T-helper 17 cell (primary cell): ENCODE measurements around the gene DTWD1. TPM values are rescaled to one million over a fixed set of nuclear protein-coding genes. Genes with fewer than 3 reads are reported as not detected.
"Not testable (repeated sequence)": the region's sequence is repeated elsewhere in the genome, so short reads cannot be mapped to it uniquely, and the experiment has no call there.

Experiments
- ATAC-seq: fragments of 150-1000 bp; cut with Tn5 transposase; 2 replicates; pipeline ENCODE4 v1.10.0; 2021; ENCODE audit warnings: mild to moderate bottlenecking, moderate library complexity
- DNase-seq, 3 donors: peaks; one replicate each; pipeline versions ENCODE4 v3.0.0 to v3.0.0-alpha.2; 2020 to 2021
- H3K9me3 ChIP-seq: one replicate; pipeline ENCODE4 v1.7.0; 2013; ENCODE audit warnings: low read length, mild to moderate bottlenecking; ENCODE audit not compliant: control insufficient read depth, poor library complexity, severe bottlenecking
- H3K27ac Mint-ChIP-seq: one replicate; pipeline ENCODE4 v1.8.0; 2022; ENCODE audit warnings: mild to moderate bottlenecking, moderate library complexity, mixed read lengths
- H3K27me3 Mint-ChIP-seq: one replicate; pipeline ENCODE4 v1.8.0; 2022; ENCODE audit warnings: mixed read lengths
- H3K36me3 Mint-ChIP-seq: one replicate; pipeline ENCODE4 v1.8.0; 2022; ENCODE audit warnings: low read depth, mixed read lengths
- H3K4me1 Mint-ChIP-seq: one replicate; pipeline ENCODE4 v1.8.0; 2022; ENCODE audit warnings: mild to moderate bottlenecking, mixed read lengths
- H3K4me3 Mint-ChIP-seq: one replicate; pipeline ENCODE4 v1.8.0; 2022; ENCODE audit warnings: mild to moderate bottlenecking, moderate library complexity, mixed read lengths
- total RNA-seq, 4 donors: library from RNA in 2 of 4; stranded (reverse) in 2 of 4; gene quantifications; one replicate each; pipeline ENCODE4 v1.2.3 and lab custom pipeline; 2022 to 2026

Gene DTWD1
- total RNA-seq, 2 donors from 2014 or later = 6.8 to 12.2 TPM

GRCh38 chr15:49702982-49703381 lies 82.1 kb downstream of the DTWD1 start:
- not testable (repeated sequence) for H3K36me3 Mint-ChIP-seq, DNase-seq, H3K4me1 Mint-ChIP-seq, H3K9me3 ChIP-seq, H3K27me3 Mint-ChIP-seq, H3K4me3 Mint-ChIP-seq, H3K27ac Mint-ChIP-seq, ATAC-seq

Other genes starting within 250 kb of the DTWD1 start
- gene FGF7, start 197.8 kb upstream of the DTWD1 start, total RNA-seq = under 1 TPM in 1 of 2 donors, not detected in 1; 0.05 TPM
- gene FAM227B, start 230 bp upstream of the DTWD1 start, total RNA-seq = 1 to 10 TPM; 4.1 to 5.7 TPM